NCI-H2171 (cell line): ENCODE data around the gene FBXO42.

Experiments
- DNase-seq: peaks from one replicate; lab custom pipeline; 2025; lab: John Stamatoyannopoulos, UW

Gene FBXO42

GRCh38 chr1:16326833-16327404, 25.4 kb downstream of the FBXO42 start:
- no peak for DNase-seq

- no peak for DNase-seq
Observed at GRCh38 chr1:16324456-16324890, 27.8 kb downstream of the FBXO42 start.

DNA sequence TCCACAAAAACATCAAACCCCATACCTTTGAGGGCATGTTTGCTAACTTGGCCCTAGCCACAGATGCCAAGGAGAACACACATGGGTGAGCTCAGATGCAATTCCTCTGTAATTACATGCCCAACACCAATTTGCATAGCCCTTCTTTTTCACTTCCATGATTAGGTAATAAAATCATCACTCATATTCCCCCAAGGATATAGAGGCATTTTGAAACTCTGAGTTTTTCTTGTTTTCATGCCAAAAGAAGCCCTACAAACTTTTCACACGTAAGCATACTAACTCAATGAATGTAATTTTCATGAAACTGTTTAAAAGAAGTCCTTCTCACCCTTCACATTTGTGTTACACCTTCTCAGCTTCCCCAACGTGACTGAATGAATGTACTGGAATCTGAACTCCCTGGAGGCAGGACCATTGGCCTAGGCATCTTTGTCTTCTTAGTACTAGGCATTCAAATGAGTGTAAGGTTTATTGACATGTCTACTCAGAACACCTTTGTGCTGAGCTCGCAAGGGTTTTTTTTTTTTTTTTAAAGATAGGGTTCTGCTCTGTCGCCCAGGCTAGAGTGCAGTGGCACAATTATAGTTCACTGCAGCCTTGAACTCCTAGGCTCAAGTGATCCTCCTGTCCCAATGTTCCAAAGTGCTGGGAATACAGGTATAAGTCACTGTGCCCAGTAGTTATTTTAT, 31.0 kb downstream of the FBXO42 start:
- DNase-seq, result no peak

DNA sequence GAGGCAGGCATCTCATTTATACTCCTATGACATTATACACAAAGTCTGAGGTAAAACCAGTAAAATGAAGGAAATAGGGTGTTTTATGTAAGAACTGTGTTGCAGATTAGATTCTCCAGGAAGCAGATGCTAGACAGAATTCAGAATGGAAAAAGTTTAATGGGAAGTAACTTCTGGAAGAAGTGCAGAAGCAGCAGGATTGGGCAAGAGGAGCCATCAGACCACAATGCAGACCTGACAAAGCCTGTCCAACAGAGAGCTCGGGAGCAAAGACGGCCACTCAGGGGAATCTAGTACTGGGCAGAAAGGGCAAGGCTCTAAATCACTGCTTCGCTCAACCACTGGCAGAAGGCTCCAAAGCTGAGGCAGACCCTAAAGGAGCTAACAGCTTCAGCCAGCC, 33.7 kb downstream of the FBXO42 start:
- no peak for DNase-seq

- no peak for DNase-seq
Observed at GRCh38 chr1:16315437-16315836, 36.8 kb downstream of the FBXO42 start.

GRCh38 chr1:16307222-16307621, 45.1 kb downstream of the FBXO42 start:
- DNase-seq, result no peak

DNA sequence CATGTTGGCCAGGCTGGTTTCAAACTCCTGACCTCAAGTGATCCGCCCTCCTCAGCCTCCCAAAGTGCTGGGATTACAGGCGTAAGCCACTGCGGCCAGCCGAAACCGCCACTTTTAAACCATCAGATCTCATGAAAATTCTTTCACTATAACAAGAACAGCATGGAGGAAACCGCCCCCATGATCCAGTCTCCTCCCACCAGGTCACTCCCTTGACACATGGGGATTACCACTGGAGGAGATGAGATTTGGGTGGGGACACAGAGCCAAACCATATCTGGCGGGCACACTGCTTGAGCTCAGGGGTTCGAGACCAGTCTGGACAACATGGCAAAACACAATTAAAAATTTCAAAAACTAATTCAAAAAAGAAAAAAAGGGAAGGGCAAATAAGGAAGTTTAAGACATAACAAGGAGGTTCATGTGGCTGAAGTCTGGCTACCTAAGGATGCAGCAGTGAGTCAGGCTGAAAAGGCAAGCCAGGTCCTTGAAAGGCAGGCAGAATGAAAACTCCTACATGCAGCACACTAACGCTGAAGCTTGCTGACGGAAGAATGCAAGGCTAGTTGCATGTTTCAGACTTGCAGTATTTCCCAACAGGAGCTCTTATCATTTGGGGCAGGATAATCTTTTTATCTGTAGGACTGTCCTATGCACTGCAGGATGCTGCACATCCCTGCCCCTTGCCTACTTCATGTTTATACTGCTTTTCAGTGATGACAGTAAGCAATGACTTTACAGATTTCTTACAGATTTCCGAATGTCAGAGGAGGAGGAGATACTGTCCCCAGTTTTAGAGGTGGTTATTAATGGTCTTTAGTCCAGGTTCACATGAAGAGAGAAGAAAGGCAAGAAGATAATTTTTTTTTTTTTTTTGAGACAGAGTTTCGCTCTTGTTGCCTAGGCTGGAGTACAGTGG, 49.3 kb downstream of the FBXO42 start:
- DNase-seq, result no peak

- peak; percentile 32 for DNase-seq
Observed at GRCh38 chr1:16300436-16300835, 51.8 kb downstream of the FBXO42 start.

GRCh38 chr1:16298653-16299052, 53.6 kb downstream of the FBXO42 start:
- no peak for DNase-seq

GRCh38 chr1:16296643-16297042, 55.6 kb downstream of the FBXO42 start:
- DNase-seq, result no peak

GRCh38 chr1:16294219-16295212, 57.8 kb downstream of the FBXO42 start:
- no peak for DNase-seq

DNA sequence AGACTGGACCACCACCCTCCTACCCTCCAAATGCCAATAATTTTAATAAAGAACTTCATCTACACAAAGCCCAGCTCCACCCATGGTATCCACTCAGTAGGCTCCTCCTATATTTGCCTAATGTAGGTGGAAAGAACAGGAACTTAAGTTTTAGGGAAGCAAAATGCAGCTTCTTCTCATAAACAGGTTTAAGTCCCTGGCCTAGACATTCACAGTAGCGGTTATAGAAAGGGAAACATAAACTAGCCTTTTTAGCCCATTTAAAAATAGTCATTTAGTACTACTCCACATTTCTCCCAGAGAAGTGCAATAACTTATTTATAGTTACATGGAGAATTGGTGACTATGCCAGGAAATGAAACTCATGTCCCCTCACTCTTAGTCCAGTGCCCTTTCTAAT, 58.7 kb downstream of the FBXO42 start:
- DNase-seq, result no peak

- DNase-seq, result no peak
Observed at GRCh38 chr1:16292739-16293138, 59.5 kb downstream of the FBXO42 start.

DNA sequence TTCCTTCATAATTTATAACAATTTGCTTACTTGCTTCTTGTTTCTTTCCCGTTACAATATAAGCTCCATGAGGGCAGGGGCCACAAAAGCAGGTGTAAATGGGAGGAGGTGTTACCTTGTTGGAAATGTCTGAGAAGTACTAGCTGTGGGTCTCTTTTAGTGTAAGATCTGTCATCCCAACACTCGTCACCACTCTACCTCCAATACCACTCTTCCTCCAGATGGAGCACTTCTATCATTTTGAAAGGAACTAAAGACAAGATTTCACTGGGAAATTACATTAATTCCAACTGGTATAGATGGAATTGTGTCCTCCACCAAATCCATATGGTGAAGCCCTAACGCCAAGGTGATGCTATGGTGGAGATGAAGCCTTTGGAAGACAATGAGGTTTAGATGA, 62.3 kb downstream of the FBXO42 start:
- DNase-seq, result no peak

DNA sequence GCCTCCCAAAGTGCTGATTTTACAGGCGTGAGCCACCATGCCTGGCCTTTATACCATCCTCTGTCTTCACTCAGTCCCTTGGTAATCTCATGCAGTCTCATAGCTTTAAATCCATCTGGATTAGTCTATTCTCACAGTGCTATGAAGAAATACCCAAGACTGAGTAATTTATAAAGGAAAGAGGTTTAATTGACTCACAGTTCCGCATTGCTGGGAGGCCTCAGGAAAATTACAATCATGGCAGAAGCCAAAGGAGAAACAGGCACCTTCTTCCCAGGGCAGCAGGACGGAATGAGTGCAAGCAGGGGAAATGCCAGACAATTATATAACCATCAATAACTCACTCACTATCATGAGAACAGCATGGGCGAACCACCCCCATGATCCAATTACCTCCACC, 66.2 kb downstream of the FBXO42 start:
- DNase-seq, result no peak

- no peak for DNase-seq
Observed at GRCh38 chr1:16281765-16282164, 70.5 kb downstream of the FBXO42 start.

DNA sequence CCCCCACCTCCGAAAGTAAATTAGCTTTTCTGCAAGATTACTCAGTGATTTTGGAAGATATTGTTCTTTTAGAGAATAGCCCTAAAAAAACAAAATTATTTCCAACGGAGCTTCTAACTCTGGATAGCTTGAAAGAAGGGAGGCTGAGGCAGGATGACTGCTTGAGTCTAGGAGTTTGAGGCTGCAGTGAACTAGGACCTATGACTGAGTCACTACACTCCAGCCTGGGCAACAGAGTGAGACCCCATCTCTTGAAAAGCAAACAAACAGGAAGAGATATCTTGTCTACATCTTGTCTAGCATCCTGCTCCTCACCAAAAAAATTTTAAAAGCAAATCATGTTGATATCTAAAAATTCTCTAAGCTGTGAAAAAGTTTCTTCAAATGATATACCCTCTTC, 73.1 kb downstream of the FBXO42 start:
- DNase-seq, result no peak

DNA sequence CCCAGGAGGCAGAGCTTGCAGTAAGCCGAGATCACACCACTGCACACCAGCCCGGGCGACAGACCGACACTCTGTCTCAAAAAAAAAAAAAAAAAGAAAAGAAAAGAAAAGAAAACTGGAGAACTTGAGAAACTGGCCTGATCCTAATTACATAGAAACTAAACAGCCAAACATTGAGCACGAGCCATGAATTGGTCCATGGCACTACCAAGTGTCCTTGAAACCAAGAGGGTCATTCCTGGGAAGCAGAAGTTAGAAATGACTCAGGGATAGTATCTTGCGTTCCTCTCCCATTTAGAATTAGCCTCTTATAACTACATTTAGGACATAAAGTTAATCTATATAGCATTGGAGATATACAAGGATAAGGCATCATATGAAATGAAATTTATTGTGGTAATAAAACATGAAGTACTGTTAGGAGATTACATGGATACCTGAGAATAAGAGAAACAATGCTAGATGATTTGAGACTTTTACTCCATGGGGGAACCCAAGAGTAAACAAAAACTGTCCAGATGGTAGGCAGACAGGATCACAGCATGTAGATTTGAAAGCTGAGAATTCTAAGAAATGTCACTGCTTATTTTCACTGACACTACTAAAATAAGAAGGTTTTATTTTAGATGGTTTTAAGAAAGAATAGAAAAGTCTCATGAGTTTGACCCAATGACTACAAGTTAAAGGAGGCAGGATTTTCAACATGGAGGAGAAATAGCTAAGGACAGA, 75.8 kb downstream of the FBXO42 start:
- peak; percentile 3 for DNase-seq

DNA sequence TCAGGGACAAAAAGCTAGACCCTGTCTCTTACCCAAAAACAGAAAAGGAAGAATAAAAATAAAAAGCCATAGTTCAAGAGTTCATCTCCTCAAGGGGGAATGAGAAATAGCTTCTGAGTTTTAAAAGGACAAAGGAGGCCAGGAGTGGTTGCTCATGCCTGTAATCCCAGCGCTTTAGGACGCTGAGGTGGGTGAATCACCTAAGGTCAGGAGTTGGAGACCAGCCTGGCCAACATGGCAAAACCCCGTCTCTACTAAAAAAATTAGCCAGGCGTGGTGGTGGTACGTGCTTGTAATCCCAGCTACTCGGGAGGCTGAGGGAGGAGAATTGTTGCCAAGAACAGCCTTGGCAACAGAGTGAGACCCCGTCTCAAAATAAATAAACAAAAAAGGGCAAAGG, 76.7 kb downstream of the FBXO42 start:
- DNase-seq, result no peak

DNA sequence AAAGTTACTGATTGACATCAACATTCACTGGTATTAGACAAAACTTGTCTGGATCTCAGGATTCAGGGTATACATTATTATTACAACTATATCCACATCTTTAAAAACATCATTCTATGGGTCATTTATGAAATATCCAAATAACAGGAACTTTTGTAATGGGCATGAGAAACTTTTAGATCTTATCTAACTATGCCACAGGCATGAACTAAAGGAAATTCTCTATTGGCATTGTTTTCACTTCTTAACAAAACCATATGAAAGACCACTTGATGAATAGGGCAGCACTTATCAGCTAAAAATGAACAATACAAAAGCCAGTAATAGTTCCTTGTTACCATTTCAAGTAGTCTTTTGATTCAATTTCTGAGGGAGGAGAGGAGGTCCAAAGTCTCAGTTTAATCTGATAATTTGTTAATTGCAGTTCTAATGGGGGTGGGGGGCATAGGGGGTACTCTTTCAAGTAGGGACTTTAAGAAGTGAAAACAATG, 84.5 kb downstream of the FBXO42 start:
- DNase-seq, result no peak
